ENCODE data around the gene ZNF521. TPM values are rescaled to one million over a fixed set of nuclear protein-coding genes. Genes with fewer than 3 reads are reported as not detected.

ZNF521 gene
- total and polyA plus RNA-seq, 2 donors (not counting 3 experiments of a cell fraction or from before 2014, with no cell fraction given), result 111 to 168 TPM

GRCh38 chr18:25058521-25058920 is 293.4 kb downstream of the ZNF521 start:
- intact Hi-C loops (cut with micrococcal nuclease) (loop anchor here (5.0 to 10.0 kb wide), 4 partner anchors 146 to 454 kb away; no protein-coding TSS in a partner anchor), dilution Hi-C loops (cut with MboI; ENCODE audit: extremely low pct_ligation_motif_present, low sequenced_read_pairs) (no loop called here)
- Histone ChIP-seq H3K4me2 (ENCODE audit: insufficient read depth, low read length) (no peak overlapping the region), H3K4me1 (ENCODE audit: control insufficient read depth, extremely low read depth, insufficient read depth, low read length) (peaks cover 17% of the 10 kb centered on the region), H3K79me2 (ENCODE audit: control insufficient read depth, insufficient read depth, low read length) (no peaks in the 10 kb centered on the region), H3K4me3 (replicated peaks in 1 of 3; ENCODE audit: insufficient read depth in 1 of 3, low read depth in 1 of 3, low read length in 3 of 3) (no peak overlapping the region), H3K9ac (replicated peaks; ENCODE audit: extremely low read depth, insufficient read depth, low read length) (no peak overlapping the region), H3K27me3 (ENCODE audit: control insufficient read depth in 2 of 2, insufficient read depth in 2 of 2, low read length in 2 of 2) (no peaks in the 10 kb centered on the region), H3K9me1 (replicated peaks; ENCODE audit: control insufficient read depth, extremely low read depth, insufficient read depth, low read length) (no peaks in the 10 kb centered on the region), H3K27ac (ENCODE audit: insufficient read depth, low read depth, low read length) (no peak overlapping the region), H2AFZ (ENCODE audit: low read depth, low read length) (no peak overlapping the region), H3K9me3 (replicated peaks; ENCODE audit: control insufficient read depth, insufficient read depth, low read length) (no peaks in the 10 kb centered on the region), H4K20me1 (replicated peaks; ENCODE audit: control insufficient read depth, extremely low read depth, insufficient read depth, low read length) (no peaks in the 10 kb centered on the region), H3K36me3 (ENCODE audit: control insufficient read depth in 2 of 2, extremely low read depth in 1 of 2, insufficient read depth in 2 of 2, low read length in 2 of 2) (peaks cover 0 to 15% of the 10 kb centered on the region in 2 experiments)
- BruUV-seq (replicated peaks), result no TSS peak
- no peak for DNase-seq (ENCODE audit: low read depth, low spot score)
- no peak for TF ChIP-seq GATA2 (IDR thresholded peaks at IDR 0.05; ENCODE audit: insufficient read depth, insufficient read length, low read depth, low read length)
- TF ChIP-seq FOS (IDR thresholded peaks at IDR 0.05; ENCODE audit: borderline replicate concordance, insufficient read depth, low read length), result no peak
- TF ChIP-seq JUN (IDR thresholded peaks at IDR 0.05; ENCODE audit: borderline replicate concordance, insufficient read depth, insufficient read length, low read depth), result no peak
- TF ChIP-seq MAX (IDR thresholded peaks at IDR 0.05; ENCODE audit: insufficient read depth, insufficient read length), result no peak
- no peak for TF ChIP-seq POLR2AphosphoS5 (IDR thresholded peaks at IDR 0.05; ENCODE audit: insufficient read depth, low read depth, low read length)
- TF ChIP-seq EZH2 (IDR thresholded peaks at IDR 0.05; ENCODE audit: borderline replicate concordance, low read depth, low read length, severe bottlenecking), result no peak
- no peak for TF ChIP-seq POLR2A (IDR thresholded peaks at IDR 0.05; ENCODE audit: low read depth, low read length)
- no peak for TF ChIP-seq CTCF (IDR thresholded peaks at IDR 0.05; ENCODE audit: extremely low read depth in 1 of 2, insufficient read depth in 1 of 2, low read depth in 1 of 2, low read length in 2 of 2)
- no peak for TF ChIP-seq MYC (IDR thresholded peaks at IDR 0.05; ENCODE audit: low read depth, low read length)
- POLR2A ChIA-PET, result no interaction called here
- CTCF ChIA-PET, result interaction anchor here (1.5 kb wide), 1 partner anchor 10 kb away, joined by 3 read pairs; no protein-coding TSS in a partner anchor
- FAIRE-seq, result no peak

Measured in endothelial cell of umbilical vein (primary cell).